Measurements from ENCODE around the gene GDF15. TPM values are rescaled to one million over a fixed set of nuclear protein-coding genes. Genes with fewer than 3 reads are reported as not detected.

Gene GDF15
- total RNA-seq, 1 experiment from 2014 or later = 425 TPM

DNA sequence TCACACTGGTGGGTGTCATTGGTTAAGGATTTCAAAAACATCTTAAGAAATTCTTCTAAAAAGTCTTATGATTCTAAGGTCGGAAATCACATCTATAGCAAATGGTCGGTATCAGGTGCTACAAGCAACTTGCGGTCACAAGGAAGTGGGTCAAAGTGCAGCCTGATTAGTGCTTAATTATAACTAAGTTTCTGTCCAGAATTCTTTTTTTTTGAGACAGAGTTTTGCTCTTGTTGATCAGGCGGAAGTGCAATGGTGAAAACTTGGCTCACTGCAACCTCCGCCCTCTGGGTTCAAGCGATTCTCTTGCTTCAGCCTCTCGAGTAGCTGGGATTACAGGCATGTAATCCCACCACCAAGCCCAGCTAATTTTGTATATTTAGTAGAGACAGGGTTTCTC, 1.2 kb upstream of the GDF15 start:
- intact Hi-C loops (cut with micrococcal nuclease) = no loop called here
- no peaks in the 10 kb centered on the region for H3K9me2 ChIP-seq (ENCODE audit: insufficient read depth)
- H3K36me3 ChIP-seq (ENCODE audit: control insufficient read depth in 1 of 2, insufficient read depth in 2 of 2, low read length in 2 of 2) = peaks cover 0 to 6% of the 10 kb centered on the region in 2 experiments; a peak in 2 of 4 replicates
- no peaks in the 10 kb centered on the region for H4K20me1 ChIP-seq (ENCODE audit: insufficient read depth)
- H3K4me1 ChIP-seq (ENCODE audit: control insufficient read depth in 1 of 2, insufficient read depth in 2 of 2, low read length in 2 of 2) = peaks cover 68 to 88% of the 10 kb centered on the region in 2 experiments
- ATAC-seq (no peak), DNase-seq (ENCODE audit: low read depth, low spot score) (no peak)
- TF ChIP-seq, protein P1, sequence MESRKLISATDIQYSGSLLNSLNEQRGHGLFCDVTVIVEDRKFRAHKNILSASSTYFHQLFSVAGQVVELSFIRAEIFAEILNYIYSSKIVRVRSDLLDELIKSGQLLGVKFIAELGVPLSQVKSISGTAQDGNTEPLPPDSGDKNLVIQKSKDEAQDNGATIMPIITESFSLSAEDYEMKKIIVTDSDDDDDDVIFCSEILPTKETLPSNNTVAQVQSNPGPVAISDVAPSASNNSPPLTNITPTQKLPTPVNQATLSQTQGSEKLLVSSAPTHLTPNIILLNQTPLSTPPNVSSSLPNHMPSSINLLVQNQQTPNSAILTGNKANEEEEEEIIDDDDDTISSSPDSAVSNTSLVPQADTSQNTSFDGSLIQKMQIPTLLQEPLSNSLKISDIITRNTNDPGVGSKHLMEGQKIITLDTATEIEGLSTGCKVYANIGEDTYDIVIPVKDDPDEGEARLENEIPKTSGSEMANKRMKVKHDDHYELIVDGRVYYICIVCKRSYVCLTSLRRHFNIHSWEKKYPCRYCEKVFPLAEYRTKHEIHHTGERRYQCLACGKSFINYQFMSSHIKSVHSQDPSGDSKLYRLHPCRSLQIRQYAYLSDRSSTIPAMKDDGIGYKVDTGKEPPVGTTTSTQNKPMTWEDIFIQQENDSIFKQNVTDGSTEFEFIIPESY (IDR thresholded peaks at IDR 0.05; ENCODE audit: extremely low read depth, insufficient replicate concordance, low read length) = no peak
- TF ChIP-seq POLR2A (IDR thresholded peaks at IDR 0.05; ENCODE audit: borderline replicate concordance, extremely low read depth, insufficient read depth, insufficient read length) (no peak), CBX3 (IDR thresholded peaks at IDR 0.05; ENCODE audit: low read depth) (no peak), RAD21 (IDR thresholded peaks at IDR 0.05; ENCODE audit: low read depth) (no peak), CEBPB (IDR thresholded peaks at IDR 0.05; ENCODE audit: low read depth) (no peak), FOSL1 (IDR thresholded peaks at IDR 0.05; ENCODE audit: low read depth) (no peak), ZFX (IDR thresholded peaks at IDR 0.05) (no peak), ZNF274 (IDR thresholded peaks at IDR 0.05; ENCODE audit: low read depth, low read length) (no peak), EZH2 (IDR thresholded peaks at IDR 0.05) (no peak), JUND (IDR thresholded peaks at IDR 0.05) (no peak), SRF (IDR thresholded peaks at IDR 0.05; ENCODE audit: low read depth) (no peak), SIN3A (IDR thresholded peaks at IDR 0.05; ENCODE audit: low read depth) (no peak), EGR1 (IDR thresholded peaks at IDR 0.05; ENCODE audit: low read depth) (no peak), TCF7L2 (IDR thresholded peaks at IDR 0.05; ENCODE audit: borderline replicate concordance, extremely low read depth, insufficient read depth, insufficient read length) (no peak), EZH2phosphoT487 (IDR thresholded peaks at IDR 0.05; ENCODE audit: borderline replicate concordance) (no peak), POLR2AphosphoS5 (IDR thresholded peaks at IDR 0.05; ENCODE audit: low read depth, low read length) (no peak), YY1 (IDR thresholded peaks at IDR 0.05; ENCODE audit: extremely low read depth, insufficient replicate concordance, low read depth, low read length) (no peak)
- TF ChIP-seq, protein P2, sequence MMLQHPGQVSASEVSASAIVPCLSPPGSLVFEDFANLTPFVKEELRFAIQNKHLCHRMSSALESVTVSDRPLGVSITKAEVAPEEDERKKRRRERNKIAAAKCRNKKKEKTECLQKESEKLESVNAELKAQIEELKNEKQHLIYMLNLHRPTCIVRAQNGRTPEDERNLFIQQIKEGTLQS (IDR thresholded peaks at IDR 0.05) = no peak
- TF ChIP-seq, protein P3, sequence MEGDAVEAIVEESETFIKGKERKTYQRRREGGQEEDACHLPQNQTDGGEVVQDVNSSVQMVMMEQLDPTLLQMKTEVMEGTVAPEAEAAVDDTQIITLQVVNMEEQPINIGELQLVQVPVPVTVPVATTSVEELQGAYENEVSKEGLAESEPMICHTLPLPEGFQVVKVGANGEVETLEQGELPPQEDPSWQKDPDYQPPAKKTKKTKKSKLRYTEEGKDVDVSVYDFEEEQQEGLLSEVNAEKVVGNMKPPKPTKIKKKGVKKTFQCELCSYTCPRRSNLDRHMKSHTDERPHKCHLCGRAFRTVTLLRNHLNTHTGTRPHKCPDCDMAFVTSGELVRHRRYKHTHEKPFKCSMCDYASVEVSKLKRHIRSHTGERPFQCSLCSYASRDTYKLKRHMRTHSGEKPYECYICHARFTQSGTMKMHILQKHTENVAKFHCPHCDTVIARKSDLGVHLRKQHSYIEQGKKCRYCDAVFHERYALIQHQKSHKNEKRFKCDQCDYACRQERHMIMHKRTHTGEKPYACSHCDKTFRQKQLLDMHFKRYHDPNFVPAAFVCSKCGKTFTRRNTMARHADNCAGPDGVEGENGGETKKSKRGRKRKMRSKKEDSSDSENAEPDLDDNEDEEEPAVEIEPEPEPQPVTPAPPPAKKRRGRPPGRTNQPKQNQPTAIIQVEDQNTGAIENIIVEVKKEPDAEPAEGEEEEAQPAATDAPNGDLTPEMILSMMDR (IDR thresholded peaks at IDR 0.05 in 2 of 3, conservative IDR thresholded peaks at IDR 0.05 in 1 of 3; ENCODE audit: borderline replicate concordance in 1 of 3, insufficient read depth in 1 of 3, low read depth in 2 of 3, low read length in 2 of 3) = no peak
- TF ChIP-seq, protein P4, sequence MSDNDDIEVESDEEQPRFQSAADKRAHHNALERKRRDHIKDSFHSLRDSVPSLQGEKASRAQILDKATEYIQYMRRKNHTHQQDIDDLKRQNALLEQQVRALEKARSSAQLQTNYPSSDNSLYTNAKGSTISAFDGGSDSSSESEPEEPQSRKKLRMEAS (IDR thresholded peaks at IDR 0.05) = no peak
- 0 out of 2 replicates have a peak overlapping the region, but pooled peaks have one; percentile 17 for H3K9ac ChIP-seq (ENCODE audit: low read length)
- peaks cover 16% of the 10 kb centered on the region for H3K79me2 ChIP-seq (ENCODE audit: insufficient read depth, low read length)
- POLR2A ChIA-PET = interaction anchor here (1.2 to 2.4 kb wide), 4 partner anchors 19 to 62 kb away, joined by 4 to 22 read pairs (median 16); partner anchors contain the start of genes LSM4 and SSBP4
- RAD21 ChIA-PET (ENCODE audit: low non-redundant PET in 1 of 2, low total read pairs in 2 of 2, uncharacterized antibody in 2 of 2, unreplicated experiment in 2 of 2) = no interaction called here
- no TSS peak for BruUV-seq (replicated peaks)
- H3K27me3 ChIP-seq (ENCODE audit: insufficient read depth, low read length) = no peaks in the 10 kb centered on the region
- H3K4me3 ChIP-seq (replicated peaks in 1 of 2; ENCODE audit: low read depth in 1 of 2, low read length in 2 of 2) = no peak overlapping the region
- H3K9me3 ChIP-seq (ENCODE audit: control insufficient read depth in 1 of 2, insufficient read depth in 1 of 2, low read depth in 1 of 2, low read length in 2 of 2) = no peaks in the 10 kb centered on the region
- peak overlapping the region; percentile 96 for H3K4me2 ChIP-seq (ENCODE audit: low read length)
- CTCF ChIA-PET = no interaction called here
- H3K27ac ChIP-seq (ENCODE audit: low read depth, low read length) = 0 out of 2 replicates have a peak overlapping the region, but pooled peaks have one; percentile 82
- no peak overlapping the region for H2AFZ ChIP-seq (ENCODE audit: low read depth, low read length, poor library complexity, severe bottlenecking)

All from HCT116 (cell line).